IMR-90 (cell line): ENCODE measurements around the gene EYS. TPM values are rescaled to one million over a fixed set of nuclear protein-coding genes. Genes with fewer than 3 reads are reported as not detected.

Experiments used
- ATAC-seq: fragments of 200-7000 bp; cut with Tn5 transposase; 2 replicates; pipeline ENCODE4 v1.9.1; 2020; ENCODE audit warnings: low read depth, mild to moderate bottlenecking, moderate library complexity
- BruUV-seq: library from RNA; stranded (reverse); fragments of 400-500 nt; replicated peaks from 2 replicates; lab custom pipeline; 2021; lab: Mats Ljungman, UMichigan
- CTCF ChIA-PET: fragments of 300-600 bp; formaldehyde crosslinking; extraction: SDS; loops from one replicate; lab custom pipeline; 2021; ENCODE audit warnings: antibody characterized with exemption; lab: Yijun Ruan, JAX
- POLR2A ChIA-PET: fragments of 300-600 bp; sonication (Branson Sonifier 250); formaldehyde crosslinking; loops from one replicate; lab custom pipeline; 2022; ENCODE audit warnings: antibody characterized with exemption; ENCODE audit not compliant: unreplicated experiment; lab: Charles Lee
- DNase-seq: peaks from one replicate; pipeline ENCODE4 v3.0.0; 2013
- H2AFZ ChIP-seq: replicated peaks from 2 replicates; pipeline ENCODE3; 2013; ENCODE audit warnings: low read length, mild to moderate bottlenecking; ENCODE audit not compliant: poor library complexity
- H2AK5ac ChIP-seq: 2 replicates; pipeline ENCODE4 v1.6.1; 2013; ENCODE audit warnings: low read depth, low read length, inconsistent platforms
- H2AK9ac ChIP-seq: replicated peaks from 2 replicates; pipeline ENCODE3; 2013; ENCODE audit warnings: mild to moderate bottlenecking, low read depth, low read length, moderate library complexity; ENCODE audit not compliant: poor library complexity
- H2BK120ac ChIP-seq: 2 replicates; pipeline ENCODE4 v1.6.1; 2013; ENCODE audit warnings: low read depth, low read length, inconsistent platforms
- H2BK15ac ChIP-seq: 3 replicates; pipeline ENCODE4 v1.6.1; 2013; ENCODE audit warnings: low read depth, low read length, inconsistent platforms
- H2BK20ac ChIP-seq: 2 replicates; pipeline ENCODE4 v1.6.1; 2013; ENCODE audit warnings: low read depth, mild to moderate bottlenecking, inconsistent platforms, low read length, moderate library complexity
- H2BK5ac ChIP-seq: 2 replicates; pipeline ENCODE4 v1.6.1; 2013; ENCODE audit warnings: mild to moderate bottlenecking, low read depth, low read length, inconsistent platforms; ENCODE audit not compliant: poor library complexity, severe bottlenecking
- H3K14ac ChIP-seq: replicated peaks from 2 replicates; pipeline ENCODE4 v1.6.1; 2013; ENCODE audit warnings: low read depth, low read length, inconsistent platforms
- H3K18ac ChIP-seq: 2 replicates; pipeline ENCODE4 v1.6.1; 2013; ENCODE audit warnings: low read depth, low read length, control low read depth
- H3K23ac ChIP-seq: 2 replicates; pipeline ENCODE4 v1.6.1; 2013; ENCODE audit warnings: low read depth, low read length, inconsistent platforms
- H3K27ac ChIP-seq: 2 replicates; pipeline ENCODE4 v1.5.1; 2013; ENCODE audit warnings: mild to moderate bottlenecking, control low read depth, low read length; ENCODE audit not compliant: insufficient read depth
- H3K27me3 ChIP-seq: 2 replicates; pipeline ENCODE4 v1.6.1; 2013; ENCODE audit warnings: low read length; ENCODE audit not compliant: control insufficient read depth, insufficient read depth
- H3K36me3 ChIP-seq: 2 replicates; pipeline ENCODE4 v1.6.1; 2013; ENCODE audit warnings: low read length, mixed read lengths; ENCODE audit not compliant: control insufficient read depth, insufficient read depth
- H3K4ac ChIP-seq: 2 replicates; pipeline ENCODE4 v1.6.1; 2013; ENCODE audit warnings: low read depth, low read length, inconsistent platforms
- H3K4me1 ChIP-seq: 2 replicates; pipeline ENCODE4 v1.6.1; 2013; ENCODE audit warnings: low read length, mixed read lengths; ENCODE audit not compliant: control insufficient read depth, insufficient read depth
- H3K4me2 ChIP-seq: 2 replicates; pipeline ENCODE4 v1.6.1; 2013; ENCODE audit warnings: low read depth, mild to moderate bottlenecking, control low read depth, low read length, moderate library complexity
- H3K4me3 ChIP-seq: 2 replicates; pipeline ENCODE4 v1.5.1; 2013; ENCODE audit warnings: low read depth, mild to moderate bottlenecking, control low read depth, low read length, moderate library complexity; ENCODE audit not compliant: insufficient read depth
- H3K56ac ChIP-seq: 2 replicates; pipeline ENCODE4 v1.6.1; 2013; ENCODE audit warnings: low read length, inconsistent platforms; ENCODE audit not compliant: insufficient read depth; ENCODE audit errors: extremely low read depth
- H3K79me1 ChIP-seq, 2 experiments: 2 replicates each; pipeline ENCODE4 v1.6.1; 2013; ENCODE audit warnings: low read length in 2 of 2, inconsistent platforms in 1 of 2, low read depth in 1 of 2
- H3K9ac ChIP-seq: 2 replicates; pipeline ENCODE4 v1.6.1; 2013; ENCODE audit warnings: low read depth, low read length, control low read depth
- H3K9me1 ChIP-seq: 2 replicates; pipeline ENCODE4 v1.6.1; 2013; ENCODE audit warnings: low read length, inconsistent platforms; ENCODE audit not compliant: insufficient read depth
- H3K9me3 ChIP-seq: 2 replicates; pipeline ENCODE4 v1.6.1; 2013; ENCODE audit warnings: low read length; ENCODE audit not compliant: control insufficient read depth, insufficient read depth
- H4K20me1 ChIP-seq: 2 replicates; pipeline ENCODE4 v1.6.1; 2013; ENCODE audit warnings: low read length, inconsistent platforms; ENCODE audit not compliant: insufficient read depth
- H4K5ac ChIP-seq: 2 replicates; pipeline ENCODE4 v1.6.1; 2013; ENCODE audit warnings: mild to moderate bottlenecking, low read depth, low read length, control low read depth
- H4K8ac ChIP-seq, 2 experiments: 2 replicates each; pipeline ENCODE4 v1.6.1; 2013; ENCODE audit warnings: low read depth in 2 of 2, low read length in 2 of 2, control low read depth in 1 of 2, inconsistent platforms in 1 of 2
- H4K91ac ChIP-seq: 2 replicates; pipeline ENCODE4 v1.6.1; 2013; ENCODE audit warnings: low read depth, low read length, inconsistent platforms; ENCODE audit not compliant: insufficient read depth
- BHLHE40 ChIP-seq: fragments of 150-350 bp; IDR thresholded peaks from 2 replicates; pipeline ENCODE4 v1.6.1; 2016; ENCODE audit warnings: mild to moderate bottlenecking, low read depth, low read length
- CEBPB ChIP-seq: IDR thresholded peaks from 2 replicates; pipeline ENCODE4 v1.6.1; 2012; ENCODE audit warnings: low read depth, low read length, improper control_type of control experiment
- CHD1 ChIP-seq: IDR thresholded peaks from 2 replicates; pipeline ENCODE4 v1.6.1; 2012; ENCODE audit warnings: low read depth, low read length, improper control_type of control experiment
- CTCF ChIP-seq: conservative IDR thresholded peaks from 2 replicates; pipeline ENCODE4 v1.5.1; 2012; ENCODE audit warnings: mild to moderate bottlenecking, low read depth, low read length, improper control_type of control experiment
- FOS ChIP-seq: fragments of 150-350 bp; IDR thresholded peaks from 2 replicates; pipeline ENCODE4 v1.6.1; 2016; ENCODE audit warnings: low read depth, low read length
- MAFK ChIP-seq: IDR thresholded peaks from 2 replicates; pipeline ENCODE4 v1.6.1; 2012; ENCODE audit warnings: low read depth, low read length, improper control_type of control experiment
- MAZ ChIP-seq: IDR thresholded peaks from 2 replicates; pipeline ENCODE4 v1.6.1; 2012; ENCODE audit warnings: low read depth, mild to moderate bottlenecking, low read length, improper control_type of control experiment, moderate library complexity, borderline replicate concordance
- NFE2L2 ChIP-seq: fragments of 150-350 bp; IDR thresholded peaks from 2 replicates; pipeline ENCODE4 v1.6.1; 2016; ENCODE audit warnings: low read depth, mild to moderate bottlenecking, low read length
- POLR2A ChIP-seq: IDR thresholded peaks from 2 replicates; pipeline ENCODE4 v1.6.1; 2012; ENCODE audit warnings: mild to moderate bottlenecking, low read depth, low read length
- RAD21 ChIP-seq: IDR thresholded peaks from 2 replicates; pipeline ENCODE4 v1.6.1; 2012; ENCODE audit warnings: low read length, improper control_type of control experiment
- RCOR1 ChIP-seq: IDR thresholded peaks from 2 replicates; pipeline ENCODE4 v1.6.1; 2012; ENCODE audit warnings: mild to moderate bottlenecking, low read length, improper control_type of control experiment; ENCODE audit not compliant: insufficient replicate concordance
- RFX5 ChIP-seq: IDR thresholded peaks from 2 replicates; pipeline ENCODE4 v1.8.0; 2012; ENCODE audit warnings: low read depth, mild to moderate bottlenecking, low read length, moderate library complexity
- SMC3 ChIP-seq: fragments of 150-350 bp; IDR thresholded peaks from 2 replicates; pipeline ENCODE4 v1.6.1; 2016; ENCODE audit warnings: low read depth, mild to moderate bottlenecking, antibody characterized with exemption, low read length, moderate library complexity
- USF2 ChIP-seq: fragments of 150-350 bp; IDR thresholded peaks from 2 replicates; pipeline ENCODE4 v1.6.1; 2017; ENCODE audit warnings: mild to moderate bottlenecking, antibody characterized with exemption, low read length, low read depth
- WGBS, 2 experiments: methylation state at CpG; one replicate each; pipeline versions ENCODE4 v1.1.5 to v1.1.7; 2013; ENCODE audit warnings: missing lambda C conversion rate in 2 of 2; ENCODE audit not compliant: insufficient read length in 1 of 2; ENCODE audit errors: extremely low coverage in 2 of 2; 5-methylcytosine and 5-hydroxymethylcytosine counted together
- dilution Hi-C: fragments of 300-500 bp; cut with HindIII; formaldehyde crosslinking; loops from one replicate; pipeline ENCODE4 v1.14.3; 2018; ENCODE audit warnings: low sequenced_read_pairs; ENCODE audit not compliant: unreplicated experiment
- in situ Hi-C: fragments of 300-500 bp; cut with MboI; formaldehyde crosslinking; loops from 3 replicates; pipeline ENCODE4 v1.14.3; 2019; ENCODE audit warnings: low sequenced_read_pairs, inconsistent platforms, mixed read lengths
- intact Hi-C: fragments of 100-400 bp; cut with micrococcal nuclease; formaldehyde crosslinking; loops from 2 replicates; pipeline ENCODE4 v1.10.0; 2022
- polyA plus RNA-seq, 3 experiments: library from polyadenylated mRNA; depleted of rRNA; stranded (reverse); fragments of >200 nt; gene quantifications; 2 replicates each; pipeline ENCODE4 v1.2.3, GENCODE V29; 2012; ENCODE audit warnings: low replicate concordance in 1 of 3
- total RNA-seq: library from RNA; depleted of rRNA; stranded (reverse); fragments of >200 nt; gene quantifications from 2 replicates; pipeline ENCODE4 v1.2.3, GENCODE V29; 2012
- TF ChIP-seq, protein P1 (sequence below): fragments of 150-350 bp; IDR thresholded peaks from 2 replicates; pipeline ENCODE4 v1.6.1; 2016; ENCODE audit warnings: low read depth, mild to moderate bottlenecking, low read length, moderate library complexity, borderline replicate concordance

Gene EYS
- total and polyA plus RNA-seq, 2 of the 4 experiments (the other 2 are of a cell fraction), result under 0.01 TPM; not detected in 1

DNA sequence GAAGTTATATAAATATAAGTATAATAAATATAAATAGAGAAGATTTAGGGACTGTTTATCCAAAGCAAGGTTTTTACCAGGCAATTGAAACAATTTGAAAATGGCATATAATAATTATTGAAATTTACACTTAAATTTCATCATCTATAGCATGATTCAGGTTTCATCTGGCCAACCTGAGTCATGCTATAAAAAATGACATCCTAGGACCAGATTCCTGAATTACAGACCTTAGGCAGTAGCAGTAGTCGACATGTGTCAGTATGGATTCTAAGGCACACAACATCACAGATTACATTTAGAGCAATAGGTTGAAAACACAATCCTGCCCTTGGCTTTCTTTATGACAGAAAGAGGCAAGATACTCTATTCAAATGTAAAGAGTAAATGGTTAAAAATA lies 1479.2 kb downstream of the EYS start:
- Histone ChIP-seq H4K91ac (no peak overlapping the region), H3K4me2 (no peak overlapping the region), H3K14ac (no peak overlapping the region), H4K20me1 (no peaks in the 10 kb centered on the region), H3K4me3 (no peak overlapping the region), H2BK120ac (no peak overlapping the region), H3K9me3 (no peaks in the 10 kb centered on the region), H3K18ac (no peak overlapping the region), H3K27ac (no peak overlapping the region), H2BK20ac (no peak overlapping the region), H3K4ac (no peak overlapping the region), H3K79me1 (no peaks in the 10 kb centered on the region), H2AK9ac (no peak overlapping the region), H3K4me1 (0 out of 2 replicates have a peak, but pooled peaks cover 1% of the 10 kb centered on the region), H3K27me3 (no peaks in the 10 kb centered on the region), H3K9ac (no peak overlapping the region), H2BK5ac (no peak overlapping the region), H2BK15ac (no peak overlapping the region), H3K23ac (no peak overlapping the region), H3K56ac (no peak overlapping the region), H3K36me3 (no peaks in the 10 kb centered on the region), H3K9me1 (no peaks in the 10 kb centered on the region), H2AFZ (no peak overlapping the region), H4K8ac (no peak overlapping the region), H2AK5ac (no peak overlapping the region), H4K5ac (no peak overlapping the region)
- ChIA-PET CTCF (no interaction called here), POLR2A (no interaction called here)
- ATAC-seq (no peak), DNase-seq (peak; percentile 27)
- WGBS, 2 experiments, result no CpG with 5 or more reads among the region's 1 CpG
- BruUV-seq, result no TSS peak
- in situ Hi-C loops (no loop called here), intact Hi-C loops (no loop called here), dilution Hi-C loops (no loop called here)
- TF ChIP-seq RCOR1, result no peak
- no peak for TF ChIP-seq MAZ
- no peak for TF ChIP-seq FOS
- TF ChIP-seq POLR2A, result no peak
- no peak for TF ChIP-seq USF2
- TF ChIP-seq MAFK, result no peak
- no peak for TF ChIP-seq CHD1
- TF ChIP-seq, protein P1, sequence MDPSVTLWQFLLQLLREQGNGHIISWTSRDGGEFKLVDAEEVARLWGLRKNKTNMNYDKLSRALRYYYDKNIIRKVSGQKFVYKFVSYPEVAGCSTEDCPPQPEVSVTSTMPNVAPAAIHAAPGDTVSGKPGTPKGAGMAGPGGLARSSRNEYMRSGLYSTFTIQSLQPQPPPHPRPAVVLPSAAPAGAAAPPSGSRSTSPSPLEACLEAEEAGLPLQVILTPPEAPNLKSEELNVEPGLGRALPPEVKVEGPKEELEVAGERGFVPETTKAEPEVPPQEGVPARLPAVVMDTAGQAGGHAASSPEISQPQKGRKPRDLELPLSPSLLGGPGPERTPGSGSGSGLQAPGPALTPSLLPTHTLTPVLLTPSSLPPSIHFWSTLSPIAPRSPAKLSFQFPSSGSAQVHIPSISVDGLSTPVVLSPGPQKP, result no peak
- TF ChIP-seq CTCF, result no peak
- TF ChIP-seq RAD21, result no peak
- TF ChIP-seq SMC3, result no peak
- no peak for TF ChIP-seq CEBPB
- no peak for TF ChIP-seq BHLHE40
- TF ChIP-seq NFE2L2, result no peak
- no peak for TF ChIP-seq RFX5
